Hepatocyte (in vitro differentiated cells): ENCODE results near the gene BBLN. TPM values are rescaled to one million over a fixed set of nuclear protein-coding genes. Genes with fewer than 3 reads are reported as not detected.

Experiments
- DNase-seq: peaks from one replicate; pipeline ENCODE4 v3.0.0-alpha.2; 2016; ENCODE audit warnings: low spot score
- H2AFZ ChIP-seq: fragments of 200-600 bp; sonication (generic); 2 replicates; pipeline ENCODE4 v1.6.0; 2016; ENCODE audit warnings: antibody characterized with exemption, mild to moderate bottlenecking
- H3K27ac ChIP-seq: fragments of 200-600 bp; sonication (generic); 2 replicates; pipeline ENCODE4 v1.5.1; 2016; ENCODE audit warnings: mild to moderate bottlenecking
- H3K27me3 ChIP-seq: fragments of 200-600 bp; sonication (generic); 2 replicates; pipeline ENCODE4 v1.6.1; 2016
- H3K36me3 ChIP-seq: fragments of 200-600 bp; sonication (generic); replicated peaks from 2 replicates; pipeline ENCODE4 v1.5.1; 2016; ENCODE audit warnings: low read depth; ENCODE audit not compliant: insufficient read depth
- H3K4me1 ChIP-seq: fragments of 200-600 bp; sonication (generic); 2 replicates; pipeline ENCODE4 v1.5.1; 2016; ENCODE audit warnings: mild to moderate bottlenecking, moderate library complexity; ENCODE audit not compliant: insufficient read depth
- H3K4me2 ChIP-seq: fragments of 200-600 bp; sonication (generic); 2 replicates; pipeline ENCODE4 v1.6.0; 2016
- H3K4me3 ChIP-seq: fragments of 200-600 bp; sonication (generic); 2 replicates; pipeline ENCODE4 v1.5.1; 2016; ENCODE audit warnings: mild to moderate bottlenecking
- H3K79me2 ChIP-seq: fragments of 200-600 bp; sonication (generic); 2 replicates; pipeline ENCODE4 v1.6.0; 2017; ENCODE audit warnings: mild to moderate bottlenecking
- H3K9me2 ChIP-seq: fragments of 200-600 bp; sonication (generic); replicated peaks from 2 replicates; pipeline ENCODE4 v1.6.0; 2017; ENCODE audit warnings: mild to moderate bottlenecking; ENCODE audit not compliant: insufficient read depth
- H3K9me3 ChIP-seq: fragments of 200-600 bp; sonication (generic); 2 replicates; pipeline ENCODE4 v1.5.1; 2016; ENCODE audit warnings: low read depth, mild to moderate bottlenecking
- H4K20me1 ChIP-seq: fragments of 200-600 bp; sonication (generic); 2 replicates; pipeline ENCODE4 v1.6.0; 2016; ENCODE audit warnings: mild to moderate bottlenecking; ENCODE audit not compliant: insufficient read depth, poor library complexity, severe bottlenecking
- EZH2 ChIP-seq: fragments of 200-600 bp; sonication (generic); IDR thresholded peaks from 2 replicates; pipeline ENCODE4 v1.6.1; 2016; ENCODE audit warnings: antibody characterized with exemption, mild to moderate bottlenecking, borderline replicate concordance
- EZH2phosphoT487 ChIP-seq: fragments of 200-600 bp; sonication (generic); IDR thresholded peaks from one replicate; pipeline ENCODE4 v1.6.1; 2018; ENCODE audit warnings: antibody characterized with exemption, mild to moderate bottlenecking, low read depth, moderate library complexity; ENCODE audit not compliant: unreplicated experiment, severe bottlenecking
- WGBS: methylation state at CpG from one replicate; pipeline ENCODE4 v1.1.6; 2016; ENCODE audit warnings: low lambda C conversion rate; ENCODE audit errors: missing lambda C conversion rate; 5-methylcytosine and 5-hydroxymethylcytosine counted together
- polyA plus RNA-seq: library from polyadenylated mRNA; unstranded; fragments of >200 nt; fragmentation: Nextera tagmentation; extraction: Ambion mirVana; gene quantifications from 2 replicates; pipeline ENCODE4 v1.2.1, GENCODE V29; 2016
- total RNA-seq: library from RNA; depleted of rRNA; stranded (reverse); fragments of >200 nt; gene quantifications from 2 replicates; pipeline ENCODE4 v1.2.3, GENCODE V29; 2014
- TF ChIP-seq, protein P1 (sequence below): fragments of 200-600 bp; sonication (generic); IDR thresholded peaks from 2 replicates; pipeline ENCODE4 v1.5.1; 2016; ENCODE audit warnings: antibody characterized with exemption, mild to moderate bottlenecking; ENCODE audit not compliant: poor library complexity

The BBLN gene
- total and polyA plus RNA-seq, 2 experiments from 2014 or later: 92.6 to 102 TPM

DNA sequence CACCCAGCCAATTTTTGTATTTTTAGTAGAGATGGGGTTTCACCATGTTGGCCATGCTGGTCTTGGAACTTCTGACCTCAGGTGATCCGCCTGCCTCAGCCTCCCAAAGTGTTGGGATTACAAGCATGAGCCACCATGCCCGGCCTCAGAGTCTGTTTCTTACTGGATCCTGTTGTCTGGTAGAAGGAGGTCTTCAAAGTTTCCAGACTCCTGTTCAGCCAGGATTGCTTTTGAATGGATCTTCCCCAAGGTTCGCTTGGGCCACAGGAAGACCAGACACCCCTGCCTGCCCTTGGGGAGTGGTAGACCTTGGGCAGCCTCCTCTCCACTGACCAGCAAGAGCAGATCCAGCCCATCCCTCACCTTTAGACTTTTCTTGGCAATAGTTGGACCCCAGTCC, 18.5 kb upstream of the BBLN start:
- WGBS: 96% methylated on average over 3 of the region's 3 CpGs
- H3K79me2 ChIP-seq: no peaks in the 10 kb centered on the region
- no peak for DNase-seq
- no peak overlapping the region for H3K4me3 ChIP-seq
- H3K27ac ChIP-seq: no peak overlapping the region
- H3K36me3 ChIP-seq: no peaks in the 10 kb centered on the region
- TF ChIP-seq, protein P1, sequence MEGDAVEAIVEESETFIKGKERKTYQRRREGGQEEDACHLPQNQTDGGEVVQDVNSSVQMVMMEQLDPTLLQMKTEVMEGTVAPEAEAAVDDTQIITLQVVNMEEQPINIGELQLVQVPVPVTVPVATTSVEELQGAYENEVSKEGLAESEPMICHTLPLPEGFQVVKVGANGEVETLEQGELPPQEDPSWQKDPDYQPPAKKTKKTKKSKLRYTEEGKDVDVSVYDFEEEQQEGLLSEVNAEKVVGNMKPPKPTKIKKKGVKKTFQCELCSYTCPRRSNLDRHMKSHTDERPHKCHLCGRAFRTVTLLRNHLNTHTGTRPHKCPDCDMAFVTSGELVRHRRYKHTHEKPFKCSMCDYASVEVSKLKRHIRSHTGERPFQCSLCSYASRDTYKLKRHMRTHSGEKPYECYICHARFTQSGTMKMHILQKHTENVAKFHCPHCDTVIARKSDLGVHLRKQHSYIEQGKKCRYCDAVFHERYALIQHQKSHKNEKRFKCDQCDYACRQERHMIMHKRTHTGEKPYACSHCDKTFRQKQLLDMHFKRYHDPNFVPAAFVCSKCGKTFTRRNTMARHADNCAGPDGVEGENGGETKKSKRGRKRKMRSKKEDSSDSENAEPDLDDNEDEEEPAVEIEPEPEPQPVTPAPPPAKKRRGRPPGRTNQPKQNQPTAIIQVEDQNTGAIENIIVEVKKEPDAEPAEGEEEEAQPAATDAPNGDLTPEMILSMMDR: no peak
- no peak for TF ChIP-seq EZH2
- TF ChIP-seq EZH2phosphoT487: no peak
- no peaks in the 10 kb centered on the region for H3K27me3 ChIP-seq
- H3K4me2 ChIP-seq: no peak overlapping the region
- no peaks in the 10 kb centered on the region for H3K9me2 ChIP-seq
- no peaks in the 10 kb centered on the region for H4K20me1 ChIP-seq
- H3K4me1 ChIP-seq: no peaks in the 10 kb centered on the region
- H2AFZ ChIP-seq: no peak overlapping the region
- H3K9me3 ChIP-seq: no peaks in the 10 kb centered on the region

GRCh38 chr9:128142061-128142460, 18.0 kb upstream of the BBLN start:
- WGBS: 76% methylated on average over 4 of the region's 4 CpGs
- H3K9me2 ChIP-seq: no peaks in the 10 kb centered on the region
- TF ChIP-seq EZH2 (no peak), EZH2phosphoT487 (no peak)
- TF ChIP-seq, protein P1: no peak
- no peak overlapping the region for H2AFZ ChIP-seq
- no peaks in the 10 kb centered on the region for H3K4me1 ChIP-seq
- no peak for DNase-seq
- no peaks in the 10 kb centered on the region for H3K9me3 ChIP-seq
- H3K27me3 ChIP-seq: no peaks in the 10 kb centered on the region
- no peak overlapping the region for H3K4me2 ChIP-seq
- H3K79me2 ChIP-seq: no peaks in the 10 kb centered on the region
- H4K20me1 ChIP-seq: no peaks in the 10 kb centered on the region
- H3K36me3 ChIP-seq: no peaks in the 10 kb centered on the region
- no peak overlapping the region for H3K4me3 ChIP-seq
- no peak overlapping the region for H3K27ac ChIP-seq

DNA sequence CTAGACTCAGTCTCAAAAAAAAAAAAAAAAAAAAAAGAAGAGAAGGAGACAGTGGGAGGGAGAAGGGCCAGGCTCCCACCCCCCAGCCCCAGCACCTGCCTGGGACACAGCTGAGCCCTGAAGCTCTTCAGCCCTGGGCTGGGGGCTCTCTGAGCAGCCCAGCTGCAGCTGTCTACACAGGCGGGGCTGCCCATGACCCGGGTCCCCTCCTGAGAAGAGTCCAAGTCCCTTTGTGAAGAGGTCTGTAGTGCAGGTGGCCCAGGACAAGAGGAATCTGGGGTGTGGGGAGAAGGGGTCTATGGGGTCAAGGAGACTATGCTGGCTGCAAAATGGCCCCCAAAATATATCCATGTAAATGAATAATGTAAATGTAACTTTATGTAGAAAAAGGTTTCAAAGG, 17.5 kb upstream of the BBLN start:
- Histone ChIP-seq H3K4me3 (no peak overlapping the region), H3K9me2 (no peaks in the 10 kb centered on the region), H3K4me2 (no peak overlapping the region), H3K4me1 (no peaks in the 10 kb centered on the region), H4K20me1 (no peaks in the 10 kb centered on the region), H3K79me2 (no peaks in the 10 kb centered on the region), H2AFZ (no peak overlapping the region), H3K9me3 (no peaks in the 10 kb centered on the region), H3K27ac (no peak overlapping the region), H3K27me3 (no peaks in the 10 kb centered on the region), H3K36me3 (no peaks in the 10 kb centered on the region)
- WGBS: 86% methylated on average over 2 of the region's 2 CpGs
- no peak for TF ChIP-seq EZH2
- TF ChIP-seq, protein P1: no peak
- TF ChIP-seq EZH2phosphoT487: no peak
- no peak for DNase-seq
